HCT116 (cell line): ENCODE data around the gene SLC11A1. TPM values are rescaled to one million over a fixed set of nuclear protein-coding genes. Genes with fewer than 3 reads are reported as not detected.

Source experiments
- ATAC-seq: fragments of 200-7000 bp; cut with Tn5 transposase; 2 replicates; pipeline ENCODE4 v1.9.1; 2020; ENCODE audit warnings: mild to moderate bottlenecking, moderate library complexity
- BruUV-seq: library from RNA; stranded (reverse); fragments of 400-500 nt; replicated peaks from 2 replicates; lab custom pipeline; 2021; lab: Mats Ljungman, UMichigan
- CTCF ChIA-PET: fragments of 300-600 bp; sonication (Branson Sonifier 250); formaldehyde crosslinking; loops from one replicate; lab custom pipeline; 2021; ENCODE audit warnings: antibody characterized with exemption; lab: Charles Lee
- POLR2A ChIA-PET: fragments of 300-600, 350-600 bp; sonication (Branson Sonifier 250); formaldehyde crosslinking; loops from one replicate; lab custom pipeline; 2021; ENCODE audit warnings: antibody characterized with exemption; lab: Charles Lee
- RAD21 ChIA-PET, 2 experiments: fragments of 300-600 bp; sonication (Branson Sonifier 250); formaldehyde crosslinking; loops; one replicate each; lab custom pipeline; 2023; ENCODE audit warnings: low total read pairs in 2 of 2; ENCODE audit not compliant: uncharacterized antibody in 2 of 2, unreplicated experiment in 2 of 2, low non-redundant PET in 1 of 2; lab: Charles Lee
- DNase-seq: peaks from one replicate; pipeline ENCODE4 v3.0.0-alpha.2; 2010; ENCODE audit warnings: low read depth, low spot score
- H2AFZ ChIP-seq: fragments of 200-600 bp; shearing (Covaris generic), sonication (generic); 2 replicates; pipeline ENCODE4 v1.6.1; 2017; ENCODE audit warnings: low read depth, mixed run types, mixed read lengths, antibody characterized with exemption, low read length; ENCODE audit not compliant: poor library complexity, severe bottlenecking
- H3K27ac ChIP-seq: 2 replicates; pipeline ENCODE4 v1.5.1; 2012; ENCODE audit warnings: low read depth, low read length
- H3K27me3 ChIP-seq: fragments of 200-600 bp; sonication (generic); 2 replicates; pipeline ENCODE4 v1.6.1; 2016; ENCODE audit warnings: mixed run types, low read length, mixed read lengths; ENCODE audit not compliant: insufficient read depth
- H3K36me3 ChIP-seq, 2 experiments: fragments of 200-500 bp in 1 of 2; fragments of 200-600 bp in 1 of 2; sonication (Bioruptor generic) in 1 of 2; sonication (generic) in 1 of 2; 2 replicates each; pipeline versions ENCODE4 v1.5.1 to v1.6.1; 2014 to 2016; ENCODE audit warnings: low read length in 2 of 2, inconsistent platforms in 1 of 2, mixed read lengths in 1 of 2, mixed run types in 1 of 2; ENCODE audit not compliant: insufficient read depth in 2 of 2, control insufficient read depth in 1 of 2
- H3K4me1 ChIP-seq, 2 experiments: fragments of 200-600 bp in 1 of 2; sonication (generic) in 1 of 2; 2 replicates each; pipeline versions ENCODE4 v1.5.1 to v1.6.1; 2012 to 2017; ENCODE audit warnings: low read length in 2 of 2, inconsistent platforms in 1 of 2, mild to moderate bottlenecking in 1 of 2, mixed read lengths in 1 of 2, mixed run types in 1 of 2, moderate library complexity in 1 of 2; ENCODE audit not compliant: insufficient read depth in 2 of 2, control insufficient read depth in 1 of 2
- H3K4me2 ChIP-seq: fragments of 200-600 bp; sonication (generic); 2 replicates; pipeline ENCODE4 v1.6.1; 2017; ENCODE audit warnings: mixed run types, low read length, mixed read lengths
- H3K4me3 ChIP-seq, 2 experiments: fragments of 200-600 bp in 1 of 2; sonication (generic) in 1 of 2; replicated peaks in 1 of 2; 2 replicates each; pipeline ENCODE4 v1.5.1; 2011 to 2016; ENCODE audit warnings: low read length in 2 of 2, control low read depth in 1 of 2, low read depth in 1 of 2, mild to moderate bottlenecking in 1 of 2, mixed read lengths in 1 of 2, mixed run types in 1 of 2
- H3K79me2 ChIP-seq: fragments of 200-600 bp; sonication (generic); 2 replicates; pipeline ENCODE4 v1.6.1; 2017; ENCODE audit warnings: mild to moderate bottlenecking, mixed run types, low read length, moderate library complexity, mixed read lengths; ENCODE audit not compliant: insufficient read depth
- H3K9ac ChIP-seq: fragments of 200-600 bp; sonication (generic); 2 replicates; pipeline ENCODE4 v1.6.1; 2016; ENCODE audit warnings: low read length, mixed read lengths
- H3K9me2 ChIP-seq: fragments of 200-600 bp; sonication (generic), shearing (Covaris generic); 2 replicates; pipeline ENCODE4 v1.6.1; 2017; ENCODE audit warnings: mixed run types, mild to moderate bottlenecking, moderate library complexity; ENCODE audit not compliant: insufficient read depth
- H3K9me3 ChIP-seq, 2 experiments: fragments of 200-500 bp in 1 of 2; fragments of 200-600 bp in 1 of 2; sonication (Bioruptor generic) in 1 of 2; sonication (generic) in 1 of 2; 2 replicates each; pipeline ENCODE4 v1.6.1; 2014 to 2017; ENCODE audit warnings: low read length in 2 of 2, mixed read lengths in 2 of 2, inconsistent platforms in 1 of 2, low read depth in 1 of 2, mild to moderate bottlenecking in 1 of 2, mixed run types in 1 of 2, moderate library complexity in 1 of 2; ENCODE audit not compliant: control insufficient read depth in 1 of 2, insufficient read depth in 1 of 2
- H4K20me1 ChIP-seq: fragments of 200-600 bp; sonication (generic), shearing (Covaris generic); 2 replicates; pipeline ENCODE4 v1.6.1; 2017; ENCODE audit warnings: mixed run types, mild to moderate bottlenecking, moderate library complexity; ENCODE audit not compliant: insufficient read depth
- CBX3 ChIP-seq: IDR thresholded peaks from 2 replicates; pipeline ENCODE4 v1.6.1; 2012; ENCODE audit warnings: low read depth
- CTCF ChIP-seq, 3 experiments: fragments of 200-600 bp in 1 of 3; sonication (generic) in 1 of 3; IDR thresholded peaks in 2 of 3; conservative IDR thresholded peaks in 1 of 3; 2 replicates each; pipeline ENCODE4 v1.5.1; 2012 to 2017; ENCODE audit warnings: low read depth in 2 of 3, low read length in 2 of 3, antibody characterized with exemption in 1 of 3, borderline replicate concordance in 1 of 3, control low read depth in 1 of 3, mild to moderate bottlenecking in 1 of 3, mixed read lengths in 1 of 3, mixed run types in 1 of 3, moderate library complexity in 1 of 3; ENCODE audit not compliant: insufficient read depth in 1 of 3
- EGR1 ChIP-seq: IDR thresholded peaks from 2 replicates; pipeline ENCODE4 v1.6.1; 2012; ENCODE audit warnings: low read depth
- ELF1 ChIP-seq: IDR thresholded peaks from 2 replicates; pipeline ENCODE4 v1.6.1; 2012; ENCODE audit warnings: low read depth, borderline replicate concordance
- EZH2 ChIP-seq: fragments of 200-600 bp; sonication (generic); IDR thresholded peaks from 2 replicates; pipeline ENCODE4 v1.6.1; 2017; ENCODE audit warnings: antibody characterized with exemption, mixed run types
- EZH2phosphoT487 ChIP-seq: fragments of 200-600 bp; IDR thresholded peaks from 2 replicates; pipeline ENCODE4 v1.6.1; 2018; ENCODE audit warnings: antibody characterized with exemption, borderline replicate concordance
- FOSL1 ChIP-seq: IDR thresholded peaks from 2 replicates; pipeline ENCODE4 v1.6.1; 2012; ENCODE audit warnings: low read depth
- JUND ChIP-seq: IDR thresholded peaks from 2 replicates; pipeline ENCODE4 v1.6.1; 2012
- POLR2A ChIP-seq: IDR thresholded peaks from 2 replicates; pipeline ENCODE4 v1.7.0; 2011; ENCODE audit warnings: borderline replicate concordance; ENCODE audit not compliant: insufficient read depth, insufficient read length; ENCODE audit errors: extremely low read depth
- POLR2AphosphoS5 ChIP-seq: IDR thresholded peaks from 2 replicates; pipeline ENCODE4 v1.6.1; 2011; ENCODE audit warnings: mild to moderate bottlenecking, low read depth, low read length, moderate library complexity
- RAD21 ChIP-seq: IDR thresholded peaks from 2 replicates; pipeline ENCODE4 v1.6.1; 2012; ENCODE audit warnings: low read depth, mild to moderate bottlenecking
- SIN3A ChIP-seq: IDR thresholded peaks from 2 replicates; pipeline ENCODE4 v1.6.1; 2012; ENCODE audit warnings: low read depth
- YY1 ChIP-seq: IDR thresholded peaks from 2 replicates; pipeline ENCODE4 v1.6.1; 2011; ENCODE audit warnings: low read length, low read depth, moderate library complexity, mild to moderate bottlenecking; ENCODE audit not compliant: insufficient replicate concordance; ENCODE audit errors: extremely low read depth
- ZNF274 ChIP-seq: fragments of 200-500 bp; sonication (Bioruptor generic); IDR thresholded peaks from 2 replicates; pipeline ENCODE4 v1.6.1; 2014; ENCODE audit warnings: mild to moderate bottlenecking, low read depth, low read length, inconsistent platforms
- intact Hi-C: fragments of 100-400 bp; cut with micrococcal nuclease; formaldehyde crosslinking; loops from 2 replicates; pipeline ENCODE4 v1.10.0; 2022
- total RNA-seq: library from RNA; stranded (reverse); gene quantifications from one replicate; pipeline ENCODE4 v1.2.1, GENCODE V29; 2021; ENCODE audit not compliant: unreplicated experiment
- TF ChIP-seq, protein P1 (sequence below): IDR thresholded peaks from 2 replicates; pipeline ENCODE4 v1.6.1; 2011; ENCODE audit warnings: mild to moderate bottlenecking, low read length, moderate library complexity; ENCODE audit not compliant: insufficient replicate concordance; ENCODE audit errors: extremely low read depth
- TF ChIP-seq, protein P2 (sequence below): IDR thresholded peaks from 2 replicates; pipeline ENCODE4 v1.6.1; 2012
- TF ChIP-seq, protein P3 (sequence below): IDR thresholded peaks from 2 replicates; pipeline ENCODE4 v1.6.1; 2012; ENCODE audit warnings: low read depth

Gene SLC11A1
- total RNA-seq, 1 experiment from 2014 or later: 0.42 TPM

DNA sequence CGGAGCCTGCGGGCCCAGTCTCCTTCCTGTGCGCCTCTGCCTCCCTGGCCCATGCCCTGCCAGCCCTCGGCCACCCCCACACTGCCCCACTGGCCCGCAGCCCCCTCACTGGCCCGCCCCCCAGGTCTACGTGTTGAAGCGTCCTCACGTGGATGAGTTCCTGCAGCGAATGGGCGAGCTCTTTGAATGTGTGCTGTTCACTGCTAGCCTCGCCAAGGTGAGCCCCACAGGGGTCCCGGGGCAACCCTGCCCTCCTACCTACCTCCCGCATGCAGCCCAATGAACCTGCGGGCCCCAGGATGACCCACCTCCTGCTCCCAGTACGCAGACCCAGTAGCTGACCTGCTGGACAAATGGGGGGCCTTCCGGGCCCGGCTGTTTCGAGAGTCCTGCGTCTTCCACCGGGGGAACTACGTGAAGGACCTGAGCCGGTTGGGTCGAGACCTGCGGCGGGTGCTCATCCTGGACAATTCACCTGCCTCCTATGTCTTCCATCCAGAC is 20.9 kb downstream of the SLC11A1 start:
- Histone ChIP-seq H3K79me2 (peaks cover 38% of the 10 kb centered on the region), H3K9ac (no peak overlapping the region), H3K27me3 (no peaks in the 10 kb centered on the region), H3K9me3 (no peaks in the 10 kb centered on the region), H3K9me2 (no peaks in the 10 kb centered on the region), H3K27ac (no peak overlapping the region; the same call in 1 of the 2 replicates), H3K4me1 (peaks cover 25 to 47% of the 10 kb centered on the region in 2 experiments), H4K20me1 (no peaks in the 10 kb centered on the region), H3K36me3 (peaks cover 17 to 18% of the 10 kb centered on the region in 2 experiments), H3K4me3 (no peak overlapping the region), H2AFZ (no peak overlapping the region), H3K4me2 (no peak overlapping the region)
- no TSS peak for BruUV-seq
- TF ChIP-seq POLR2A (no peak), EZH2phosphoT487 (no peak), EGR1 (no peak), YY1 (no peak), CTCF (IDR thresholded peaks at IDR 0.05 in 2 of 3, conservative IDR thresholded peaks at IDR 0.05 in 1 of 3; ENCODE audit: borderline replicate concordance in 1 of 3, insufficient read depth in 1 of 3, low read depth in 2 of 3, low read length in 2 of 3) (no peak), CBX3 (no peak), SIN3A (no peak), ELF1 (no peak), ZNF274 (no peak), FOSL1 (no peak), RAD21 (no peak), JUND (no peak), EZH2 (no peak), POLR2AphosphoS5 (no peak)
- TF ChIP-seq, protein P1, sequence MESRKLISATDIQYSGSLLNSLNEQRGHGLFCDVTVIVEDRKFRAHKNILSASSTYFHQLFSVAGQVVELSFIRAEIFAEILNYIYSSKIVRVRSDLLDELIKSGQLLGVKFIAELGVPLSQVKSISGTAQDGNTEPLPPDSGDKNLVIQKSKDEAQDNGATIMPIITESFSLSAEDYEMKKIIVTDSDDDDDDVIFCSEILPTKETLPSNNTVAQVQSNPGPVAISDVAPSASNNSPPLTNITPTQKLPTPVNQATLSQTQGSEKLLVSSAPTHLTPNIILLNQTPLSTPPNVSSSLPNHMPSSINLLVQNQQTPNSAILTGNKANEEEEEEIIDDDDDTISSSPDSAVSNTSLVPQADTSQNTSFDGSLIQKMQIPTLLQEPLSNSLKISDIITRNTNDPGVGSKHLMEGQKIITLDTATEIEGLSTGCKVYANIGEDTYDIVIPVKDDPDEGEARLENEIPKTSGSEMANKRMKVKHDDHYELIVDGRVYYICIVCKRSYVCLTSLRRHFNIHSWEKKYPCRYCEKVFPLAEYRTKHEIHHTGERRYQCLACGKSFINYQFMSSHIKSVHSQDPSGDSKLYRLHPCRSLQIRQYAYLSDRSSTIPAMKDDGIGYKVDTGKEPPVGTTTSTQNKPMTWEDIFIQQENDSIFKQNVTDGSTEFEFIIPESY: no peak
- TF ChIP-seq, protein P2, sequence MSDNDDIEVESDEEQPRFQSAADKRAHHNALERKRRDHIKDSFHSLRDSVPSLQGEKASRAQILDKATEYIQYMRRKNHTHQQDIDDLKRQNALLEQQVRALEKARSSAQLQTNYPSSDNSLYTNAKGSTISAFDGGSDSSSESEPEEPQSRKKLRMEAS: no peak
- TF ChIP-seq, protein P3, sequence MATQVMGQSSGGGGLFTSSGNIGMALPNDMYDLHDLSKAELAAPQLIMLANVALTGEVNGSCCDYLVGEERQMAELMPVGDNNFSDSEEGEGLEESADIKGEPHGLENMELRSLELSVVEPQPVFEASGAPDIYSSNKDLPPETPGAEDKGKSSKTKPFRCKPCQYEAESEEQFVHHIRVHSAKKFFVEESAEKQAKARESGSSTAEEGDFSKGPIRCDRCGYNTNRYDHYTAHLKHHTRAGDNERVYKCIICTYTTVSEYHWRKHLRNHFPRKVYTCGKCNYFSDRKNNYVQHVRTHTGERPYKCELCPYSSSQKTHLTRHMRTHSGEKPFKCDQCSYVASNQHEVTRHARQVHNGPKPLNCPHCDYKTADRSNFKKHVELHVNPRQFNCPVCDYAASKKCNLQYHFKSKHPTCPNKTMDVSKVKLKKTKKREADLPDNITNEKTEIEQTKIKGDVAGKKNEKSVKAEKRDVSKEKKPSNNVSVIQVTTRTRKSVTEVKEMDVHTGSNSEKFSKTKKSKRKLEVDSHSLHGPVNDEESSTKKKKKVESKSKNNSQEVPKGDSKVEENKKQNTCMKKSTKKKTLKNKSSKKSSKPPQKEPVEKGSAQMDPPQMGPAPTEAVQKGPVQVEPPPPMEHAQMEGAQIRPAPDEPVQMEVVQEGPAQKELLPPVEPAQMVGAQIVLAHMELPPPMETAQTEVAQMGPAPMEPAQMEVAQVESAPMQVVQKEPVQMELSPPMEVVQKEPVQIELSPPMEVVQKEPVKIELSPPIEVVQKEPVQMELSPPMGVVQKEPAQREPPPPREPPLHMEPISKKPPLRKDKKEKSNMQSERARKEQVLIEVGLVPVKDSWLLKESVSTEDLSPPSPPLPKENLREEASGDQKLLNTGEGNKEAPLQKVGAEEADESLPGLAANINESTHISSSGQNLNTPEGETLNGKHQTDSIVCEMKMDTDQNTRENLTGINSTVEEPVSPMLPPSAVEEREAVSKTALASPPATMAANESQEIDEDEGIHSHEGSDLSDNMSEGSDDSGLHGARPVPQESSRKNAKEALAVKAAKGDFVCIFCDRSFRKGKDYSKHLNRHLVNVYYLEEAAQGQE: no peak
- POLR2A ChIA-PET: no interaction called here
- CTCF ChIA-PET: no interaction called here
- ATAC-seq (no peak), DNase-seq (no peak)
- intact Hi-C loops: no loop called here
- RAD21 ChIA-PET: no interaction called here
